ENCODE results near the gene PTPN1. TPM values are rescaled to one million over a fixed set of nuclear protein-coding genes. Genes with fewer than 3 reads are reported as not detected.
"Not testable (repeated sequence)": the region's sequence is repeated elsewhere in the genome, so short reads cannot be mapped to it uniquely, and the experiment has no call there.

The PTPN1 gene
- total RNA-seq = 100 to 1,000 TPM in 1 of 2 donors, 10 to 100 TPM in 1; 52.6 to 113 TPM

DNA sequence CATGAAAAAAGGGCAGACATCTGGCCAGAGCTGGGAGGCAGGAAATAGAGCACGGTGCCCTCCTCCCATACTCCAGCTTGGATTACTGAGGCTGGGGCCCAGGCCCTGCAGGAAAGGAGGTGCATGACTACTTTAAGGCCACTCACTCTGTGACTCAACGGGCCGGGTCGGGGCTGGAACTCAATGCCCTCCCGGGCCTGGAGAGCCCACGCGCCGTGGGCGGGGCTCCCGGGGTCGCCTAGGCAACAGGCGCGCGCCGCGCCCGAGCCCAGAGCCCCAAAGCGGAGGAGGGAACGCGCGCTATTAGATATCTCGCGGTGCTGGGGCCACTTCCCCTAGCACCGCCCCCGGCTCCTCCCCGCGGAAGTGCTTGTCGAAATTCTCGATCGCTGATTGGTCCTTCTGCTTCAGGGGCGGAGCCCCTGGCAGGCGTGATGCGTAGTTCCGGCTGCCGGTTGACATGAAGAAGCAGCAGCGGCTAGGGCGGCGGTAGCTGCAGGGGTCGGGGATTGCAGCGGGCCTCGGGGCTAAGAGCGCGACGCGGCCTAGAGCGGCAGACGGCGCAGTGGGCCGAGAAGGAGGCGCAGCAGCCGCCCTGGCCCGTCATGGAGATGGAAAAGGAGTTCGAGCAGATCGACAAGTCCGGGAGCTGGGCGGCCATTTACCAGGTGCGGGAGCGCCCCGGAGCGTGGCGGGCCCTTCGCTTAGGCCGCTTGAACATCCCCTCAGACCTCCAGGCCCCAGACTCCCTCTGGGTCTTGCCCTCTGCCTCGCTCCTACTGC lies at the start of gene PTPN1:
Gene PTPN1 (plus strand): TSS at position 461 of the 783 bp plus-strand sequence. CDS start 145 bp downstream, at position 606.
- ATAC-seq (peak; percentile 92 to 94), DNase-seq (ENCODE audit: low spot score in 2 of 2) (peak; percentile 98 to 99)
- Mint-ChIP-seq H3K36me3 (peaks cover 11 to 43% of the 10 kb centered on the region in 2 donors), H3K27ac (peak within 1 kb of the TSS; percentile 96 to 99), H3K9me3 (no peaks in the 10 kb centered on the region)

DNA sequence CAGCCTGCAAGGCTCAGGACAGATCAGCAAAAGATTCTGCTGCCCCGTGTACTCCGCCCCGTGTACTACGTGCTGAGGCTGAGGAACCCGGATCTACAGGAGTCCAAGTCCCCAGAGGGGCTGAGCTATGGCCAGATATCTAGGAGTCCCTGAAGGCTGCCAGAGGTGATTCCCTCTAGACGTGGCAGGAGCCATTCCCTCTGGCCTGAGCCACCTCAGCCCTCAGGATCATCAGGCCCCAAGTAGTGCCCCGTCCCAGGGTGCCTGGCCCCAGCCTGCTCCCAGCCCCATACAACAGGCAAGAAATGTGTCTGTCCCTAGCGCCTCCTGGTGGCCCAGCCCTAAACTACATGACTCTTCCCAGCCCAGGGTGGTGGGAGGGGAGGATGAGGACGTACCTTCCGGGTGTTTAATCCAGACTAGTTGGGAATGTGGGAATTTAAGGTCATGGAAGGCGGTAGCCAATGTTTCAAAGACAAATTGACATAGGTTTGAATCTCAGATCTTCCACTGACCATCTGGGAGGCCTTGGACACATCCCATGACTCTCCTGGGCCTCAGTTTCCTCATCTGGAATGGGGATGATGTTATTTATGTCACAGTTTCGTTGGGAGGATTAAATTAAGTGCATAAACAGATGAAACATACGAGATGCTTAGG lies 49.4 kb upstream of the PTPN1 start:
- no peaks in the 10 kb centered on the region for H3K9me3 Mint-ChIP-seq
- ATAC-seq (peak; percentile 89 to 94), DNase-seq (ENCODE audit: low spot score in 2 of 2) (peak; percentile 86 to 92)
- H3K27ac Mint-ChIP-seq = no peak overlapping the region
- no peaks in the 10 kb centered on the region for H3K36me3 Mint-ChIP-seq

DNA sequence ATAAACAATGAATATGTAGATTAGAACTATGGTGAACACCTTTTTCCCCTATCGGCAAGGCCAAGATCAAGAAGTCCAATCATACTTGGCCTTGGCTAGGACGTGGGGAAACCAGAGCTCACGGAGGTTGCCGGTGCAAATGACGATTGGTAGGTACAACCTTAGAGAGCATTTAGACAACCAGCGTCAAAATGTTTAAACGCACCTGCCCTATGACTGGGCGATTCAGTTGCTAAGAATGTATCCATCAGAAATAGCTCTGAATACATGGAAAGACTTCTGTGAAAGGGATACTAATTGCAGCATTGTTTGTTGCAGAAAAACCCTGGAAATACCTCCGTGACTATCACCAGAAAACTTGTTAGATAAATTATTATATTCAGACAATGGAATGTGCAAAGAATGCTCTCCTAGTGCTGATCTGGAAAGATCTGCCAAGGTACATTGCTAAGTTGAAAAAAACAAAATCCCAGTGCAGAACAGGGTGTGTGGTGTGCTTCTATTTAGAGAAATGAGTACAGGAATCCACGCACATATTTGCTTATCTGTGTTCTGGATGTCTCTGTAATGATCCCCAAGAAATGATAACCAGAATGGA lies 48.0 kb upstream of the PTPN1 start:
- Mint-ChIP-seq H3K9me3 (no peaks in the 10 kb centered on the region), H3K36me3 (no peaks in the 10 kb centered on the region), H3K27ac (no peak overlapping the region)
- ATAC-seq (no peak), DNase-seq (ENCODE audit: low spot score in 2 of 2) (no peak)

DNA sequence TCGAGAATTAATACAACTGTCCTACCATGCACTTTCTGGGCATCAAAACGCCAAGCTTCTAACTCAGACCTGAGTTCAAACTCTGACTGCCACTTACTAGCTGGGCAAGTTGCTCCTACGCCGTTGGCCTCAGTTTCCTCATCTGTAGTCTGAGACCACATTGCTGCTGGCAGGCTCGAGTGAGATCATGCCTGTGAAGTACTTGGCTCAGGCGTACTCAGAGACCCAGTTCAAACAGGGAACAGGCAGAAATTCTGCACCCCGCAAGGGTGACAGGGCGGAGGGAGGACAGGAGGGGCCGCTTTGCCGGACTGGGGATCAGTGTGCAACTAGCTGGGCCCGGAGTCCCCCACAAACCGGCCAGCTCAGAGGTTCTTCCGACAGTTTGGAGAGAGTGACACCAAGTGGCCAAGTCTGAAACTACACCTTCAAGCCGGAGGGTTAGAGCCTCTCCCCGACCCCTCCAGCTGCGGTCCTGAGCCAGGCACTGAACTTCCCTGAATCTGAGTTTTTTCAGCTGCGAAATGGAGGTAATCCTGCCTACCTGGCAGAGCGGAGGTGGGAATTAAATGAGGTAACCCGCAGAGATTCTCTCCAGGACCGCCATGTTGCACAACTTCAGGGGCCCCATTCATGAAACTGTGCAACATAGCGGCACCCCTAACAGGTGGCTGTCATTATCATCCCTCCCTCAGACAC lies 46.0 kb upstream of the PTPN1 start:
- peak; percentile 67 to 69 for DNase-seq (ENCODE audit: low spot score in 2 of 2)
- peak; percentile 75 to 83 for ATAC-seq
- H3K36me3 Mint-ChIP-seq = no peaks in the 10 kb centered on the region
- H3K27ac Mint-ChIP-seq = no peak overlapping the region
- no peaks in the 10 kb centered on the region for H3K9me3 Mint-ChIP-seq

GRCh38 chr20:50464725-50465650 lies 45.2 kb upstream of the PTPN1 start:
- no peak overlapping the region for H3K27ac Mint-ChIP-seq
- DNase-seq (ENCODE audit: low spot score in 2 of 2) = no peak
- H3K9me3 Mint-ChIP-seq = no peaks in the 10 kb centered on the region
- ATAC-seq = no peak
- H3K36me3 Mint-ChIP-seq = no peaks in the 10 kb centered on the region

GRCh38 chr20:50467174-50467573 lies 43.0 kb upstream of the PTPN1 start:
- no peaks in the 10 kb centered on the region for H3K9me3 Mint-ChIP-seq
- H3K27ac Mint-ChIP-seq = no peak overlapping the region
- no peak for DNase-seq (ENCODE audit: low spot score in 2 of 2)
- no peak for ATAC-seq
- H3K36me3 Mint-ChIP-seq = no peaks in the 10 kb centered on the region

GRCh38 chr20:50467718-50468356 lies 42.3 kb upstream of the PTPN1 start:
- no peaks in the 10 kb centered on the region for H3K36me3 Mint-ChIP-seq
- ATAC-seq = peak; percentile 59 to 62
- DNase-seq (ENCODE audit: low spot score in 2 of 2) = no peak
- no peak overlapping the region for H3K27ac Mint-ChIP-seq
- H3K9me3 Mint-ChIP-seq = no peaks in the 10 kb centered on the region

- H3K36me3 Mint-ChIP-seq = no peaks in the 10 kb centered on the region
- DNase-seq (ENCODE audit: low spot score in 2 of 2) = no peak
- ATAC-seq = no peak
- H3K9me3 Mint-ChIP-seq = no peaks in the 10 kb centered on the region
- no peak overlapping the region for H3K27ac Mint-ChIP-seq
Measured at GRCh38 chr20:50468378-50468798, 41.8 kb upstream of the PTPN1 start.

DNA sequence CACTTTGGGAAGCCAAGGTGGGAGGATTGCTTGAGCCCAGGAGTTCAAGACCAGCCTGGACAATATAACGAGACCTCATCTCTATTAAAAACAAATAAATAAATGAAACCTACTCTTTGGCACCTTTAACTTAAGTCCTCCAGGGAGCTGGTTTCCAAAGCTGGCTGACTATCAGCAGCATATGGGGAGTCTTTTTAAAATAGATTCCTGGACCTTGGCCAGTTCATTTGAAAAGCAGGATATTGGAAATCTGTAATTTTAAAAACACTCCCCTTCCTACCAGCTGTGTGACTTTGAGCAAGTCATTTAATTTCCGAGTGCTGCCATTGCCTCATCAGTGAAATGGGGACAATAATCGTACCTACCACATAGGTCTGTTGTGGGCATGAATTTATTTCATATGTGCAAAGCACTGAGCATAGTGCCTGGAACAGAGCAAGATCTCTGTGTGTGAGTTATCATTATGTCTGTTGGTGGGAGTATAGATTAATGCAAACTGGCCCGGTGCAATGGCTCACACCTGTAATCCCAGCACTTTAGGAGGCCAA lies 40.9 kb upstream of the PTPN1 start:
- ATAC-seq (no peak), DNase-seq (ENCODE audit: low spot score in 2 of 2) (no peak)
- no peaks in the 10 kb centered on the region for H3K9me3 Mint-ChIP-seq
- H3K27ac Mint-ChIP-seq = no peak overlapping the region
- H3K36me3 Mint-ChIP-seq = no peaks in the 10 kb centered on the region

GRCh38 chr20:50469796-50470195 lies 40.4 kb upstream of the PTPN1 start:
- ATAC-seq = no peak
- Mint-ChIP-seq H3K27ac (no peak overlapping the region), H3K36me3 (no peaks in the 10 kb centered on the region), H3K9me3 (no peaks in the 10 kb centered on the region)
- no peak for DNase-seq (ENCODE audit: low spot score in 2 of 2)

DNA sequence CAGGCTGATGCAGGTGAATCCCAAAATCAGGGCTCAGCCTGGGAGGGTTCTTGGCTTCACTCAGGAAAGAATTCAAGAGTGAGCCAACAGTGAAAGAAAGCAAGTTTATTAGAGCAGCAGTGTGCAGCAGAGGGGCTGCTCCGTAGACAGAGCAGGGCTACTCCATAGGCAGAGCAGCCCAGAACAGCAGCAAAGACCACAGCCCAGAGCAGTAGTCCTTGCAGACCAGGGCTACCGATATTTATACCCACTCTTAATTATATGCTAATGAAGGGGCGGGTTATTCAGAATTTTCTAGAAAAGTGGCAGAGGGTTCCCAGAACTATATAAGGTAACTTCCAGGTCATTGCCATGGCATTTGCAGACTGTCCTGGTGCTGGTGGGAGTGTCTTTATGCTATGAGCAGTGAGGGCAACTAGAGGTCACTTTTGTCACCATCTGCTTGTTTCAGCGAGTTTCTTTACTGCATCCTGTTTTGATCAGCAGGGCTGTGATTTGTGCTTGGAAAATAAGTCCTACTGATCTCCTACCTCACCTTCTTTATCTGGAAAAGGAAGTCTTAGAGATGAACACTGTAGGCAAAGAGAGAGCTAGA lies 39.8 kb upstream of the PTPN1 start:
- Mint-ChIP-seq H3K36me3 (no peaks in the 10 kb centered on the region), H3K9me3 (no peaks in the 10 kb centered on the region), H3K27ac (no peak overlapping the region)
- ATAC-seq (no peak), DNase-seq (ENCODE audit: low spot score in 2 of 2) (no peak)

- Mint-ChIP-seq H3K9me3 (no peaks in the 10 kb centered on the region), H3K27ac (no peak overlapping the region), H3K36me3 (no peaks in the 10 kb centered on the region)
- ATAC-seq = peak in 1 of 2 donors; percentile 24
- no peak for DNase-seq (ENCODE audit: low spot score in 2 of 2)
Measured at GRCh38 chr20:50471231-50471630, 39.0 kb upstream of the PTPN1 start.

GRCh38 chr20:50472693-50473664 lies 37.2 kb upstream of the PTPN1 start:
- ATAC-seq (peak in 1 of 2 donors; percentile 59), DNase-seq (ENCODE audit: low spot score in 2 of 2) (no peak)
- Mint-ChIP-seq H3K27ac (peak overlapping the region in 1 of 2 donors; percentile 6), H3K9me3 (no peaks in the 10 kb centered on the region), H3K36me3 (peaks cover 0 to 4% of the 10 kb centered on the region in 2 donors)

- not testable (repeated sequence) for H3K9me3 Mint-ChIP-seq; ATAC-seq; DNase-seq (ENCODE audit: low spot score in 2 of 2); H3K36me3 Mint-ChIP-seq; H3K27ac Mint-ChIP-seq
Measured at GRCh38 chr20:50474356-50474755, 35.8 kb upstream of the PTPN1 start.
